Activated CD8-positive, alpha-beta memory T cell treated with anti-CD3 and anti-CD28 coated beads, Interleukin-2, amount 50 U/mL, for 48 hours (primary cell): ENCODE results near the gene GCSH.
"Not testable (repeated sequence)": the region's sequence is repeated elsewhere in the genome, so short reads cannot be mapped to it uniquely, and the experiment has no call there.

Experiments used
- DNase-seq: peaks from one replicate; pipeline ENCODE4 v3.0.0-alpha.2; 2020

Gene GCSH

DNA sequence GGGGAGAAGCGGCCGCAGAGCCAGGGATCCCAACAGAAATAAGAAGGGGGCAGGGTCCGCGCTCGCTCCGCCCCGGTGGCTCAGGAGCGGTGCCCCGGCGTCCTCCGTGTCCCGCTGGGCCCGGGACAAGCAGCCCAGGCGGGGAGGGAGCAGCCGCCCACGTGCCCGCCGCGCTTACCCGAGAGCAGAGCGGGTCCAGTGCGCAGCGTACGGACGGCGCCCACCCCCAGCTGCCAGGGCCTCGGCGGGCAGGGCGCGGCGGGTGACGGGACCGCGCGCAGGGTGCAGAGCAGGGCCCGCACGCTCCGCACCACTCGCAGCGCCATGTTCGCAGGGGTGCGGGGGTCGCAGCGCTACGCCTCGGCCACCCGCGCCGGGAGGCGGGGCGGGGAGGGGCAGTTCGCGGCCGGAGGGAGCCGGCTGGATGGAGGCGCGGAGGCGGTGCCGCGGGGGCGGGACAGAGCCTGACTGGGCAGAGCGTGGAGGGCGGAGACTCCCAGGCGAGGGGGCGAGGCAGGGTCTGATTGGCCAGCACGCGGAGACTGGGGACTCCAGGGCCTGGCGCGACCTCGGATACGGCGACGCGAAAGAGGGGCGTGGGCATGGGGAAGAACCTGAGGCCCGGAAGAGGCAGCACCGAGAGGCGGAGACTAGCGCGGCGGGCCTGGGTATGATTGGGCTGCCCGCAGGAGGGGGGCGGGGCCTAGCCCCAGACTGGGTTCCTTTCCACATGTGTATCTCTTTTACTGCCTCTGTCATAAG, at the start of gene GCSH:
GCSH (minus strand) TSS at position 443 of the 762 bp plus-strand sequence; CDS start at position 326, 117 bp downstream.
- DNase-seq = peak; percentile 97

- no peak for DNase-seq
Observed at GRCh38 chr16:81143921-81144471, 47.8 kb upstream of the GCSH start.

- DNase-seq = no peak
Observed at GRCh38 chr16:81142864-81143263, 46.7 kb upstream of the GCSH start.

- no peak for DNase-seq
Observed at GRCh38 chr16:81140930-81141780, 45.0 kb upstream of the GCSH start.

DNA sequence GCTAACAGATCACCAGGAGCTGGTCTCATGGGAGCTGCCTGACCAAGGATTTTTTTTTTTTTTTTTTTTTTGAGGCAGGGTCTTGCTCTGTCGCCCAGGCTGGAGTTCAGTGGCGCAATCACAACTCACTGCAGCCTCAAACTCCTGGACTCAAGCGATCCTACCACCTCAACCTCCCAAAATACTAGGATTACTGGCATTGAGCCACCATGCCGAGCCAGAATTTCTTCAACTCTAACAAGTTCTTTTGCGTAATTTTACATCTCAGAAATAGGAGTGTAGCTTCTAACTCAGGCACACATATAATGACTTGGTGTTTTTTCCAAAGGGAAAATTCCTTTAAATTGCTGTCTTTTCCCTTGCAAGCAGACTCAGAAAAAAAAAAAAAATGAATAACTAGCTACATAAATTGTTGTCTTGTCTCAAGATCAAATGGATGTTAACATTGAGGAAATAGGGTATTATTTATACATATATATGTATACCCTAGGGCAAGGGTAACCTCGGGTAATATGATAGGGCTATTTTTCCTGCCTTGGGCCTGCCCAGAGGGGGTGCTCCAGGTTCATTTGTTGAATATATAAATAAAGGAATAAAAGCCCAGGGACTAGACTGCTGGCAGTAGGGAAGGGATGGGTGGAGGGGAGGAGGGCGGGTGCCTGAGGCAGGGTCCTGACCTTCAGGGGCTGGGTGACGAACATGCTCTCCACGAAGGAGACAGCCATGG, 42.8 kb upstream of the GCSH start:
- DNase-seq = no peak

DNA sequence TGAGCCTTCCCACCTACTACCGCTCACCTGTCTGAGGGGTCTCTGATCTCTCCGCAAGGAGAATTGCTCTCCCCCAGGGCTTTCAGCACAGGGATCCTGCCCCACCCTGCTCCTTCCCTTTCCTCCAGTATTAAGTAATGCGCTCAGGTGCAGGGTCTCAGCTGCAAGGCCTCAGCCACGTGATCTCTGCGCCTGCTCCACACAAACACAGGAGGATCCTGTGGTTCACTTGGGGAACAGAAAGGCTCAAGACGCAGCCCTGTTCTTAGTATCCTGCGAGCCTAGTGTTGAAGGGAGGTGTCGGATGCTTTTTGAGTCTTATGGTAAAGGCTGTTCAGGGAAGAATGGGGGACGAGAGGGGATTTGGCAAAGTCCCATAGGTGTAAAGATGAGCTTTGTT, 41.6 kb upstream of the GCSH start:
- no peak for DNase-seq

GRCh38 chr16:81136390-81137335, 40.5 kb upstream of the GCSH start:
- DNase-seq = no peak

DNA sequence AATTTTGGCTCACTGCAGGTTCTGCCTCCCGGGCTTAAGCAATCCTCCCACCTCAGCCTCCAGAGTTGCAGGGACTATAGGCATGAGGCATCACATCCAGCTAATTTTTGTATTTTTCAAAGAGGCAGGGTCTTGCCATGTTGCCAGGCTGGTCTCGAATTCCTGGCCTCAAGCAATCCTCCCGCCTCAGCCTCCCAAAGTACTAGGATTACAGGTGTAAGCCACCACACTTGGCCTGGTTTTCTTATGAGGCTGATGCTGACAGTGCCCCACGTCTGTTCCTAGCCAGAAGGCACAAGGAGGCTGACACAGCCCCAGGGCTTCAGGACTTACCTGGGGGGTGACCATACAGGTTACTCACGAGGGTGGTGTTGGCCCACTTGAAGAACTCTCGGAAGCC, 33.9 kb upstream of the GCSH start:
- no peak for DNase-seq

DNA sequence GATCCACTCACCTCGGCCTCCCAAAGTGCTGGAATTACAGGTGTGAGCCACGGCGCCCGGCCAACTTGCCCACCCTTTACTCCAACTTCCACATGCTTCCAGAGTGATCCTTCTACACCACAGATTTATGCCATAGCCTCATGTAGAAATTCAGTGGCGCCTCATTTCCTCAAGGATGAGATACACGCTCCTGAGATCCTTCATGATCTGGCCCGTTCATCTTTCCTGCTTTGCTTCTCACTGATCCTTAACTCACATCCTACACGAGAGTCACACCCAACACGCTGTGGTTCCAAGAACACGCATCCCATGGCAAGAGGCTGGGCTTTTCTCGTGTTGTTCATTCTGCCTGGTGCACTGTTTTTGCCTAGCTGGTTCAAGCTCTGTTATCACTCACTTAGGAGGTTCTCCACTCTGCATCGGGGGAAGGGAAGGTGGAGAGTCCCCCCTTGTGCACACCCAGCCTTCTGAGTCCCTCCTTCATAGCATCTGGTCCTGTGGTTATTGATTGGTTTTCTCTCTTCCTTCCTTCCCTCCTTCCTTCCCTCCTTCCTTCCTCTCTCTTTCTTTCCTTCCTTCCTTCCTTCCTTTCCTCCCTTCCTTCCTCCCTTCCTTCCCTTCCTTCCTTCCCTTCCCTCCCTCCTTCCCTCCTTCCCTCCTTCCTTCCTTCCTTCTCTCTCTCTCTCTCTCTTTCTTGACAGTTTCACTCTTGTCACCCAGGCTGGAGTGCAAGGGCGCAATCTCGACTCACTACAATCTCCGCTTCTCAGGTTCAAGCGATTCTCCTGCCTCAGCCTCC, 32.7 kb upstream of the GCSH start:
- DNase-seq = no peak

DNA sequence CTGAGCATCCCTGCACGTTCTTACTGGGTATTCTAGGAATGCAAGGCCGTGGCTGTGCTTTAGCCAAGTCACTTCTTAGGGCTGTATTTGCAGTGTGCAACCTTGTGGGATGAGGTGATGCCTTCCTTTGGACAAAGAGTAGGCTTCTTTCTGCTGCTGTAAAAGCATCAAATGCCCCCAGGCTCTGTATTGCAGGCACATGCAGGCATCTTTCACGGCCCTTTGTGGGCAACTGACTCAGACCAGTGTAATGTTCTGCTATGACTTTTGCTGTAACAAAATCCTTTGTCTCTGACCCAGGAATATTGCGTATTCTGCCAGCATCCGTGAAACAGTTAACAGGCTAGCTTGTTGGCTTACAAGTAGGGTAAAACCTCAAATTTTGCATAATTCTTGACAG, 30.9 kb upstream of the GCSH start:
- DNase-seq = no peak

- DNase-seq = no peak
Observed at GRCh38 chr16:81123092-81123852, 27.1 kb upstream of the GCSH start.

- no peak for DNase-seq
Observed at GRCh38 chr16:81121474-81121990, 25.3 kb upstream of the GCSH start.

DNA sequence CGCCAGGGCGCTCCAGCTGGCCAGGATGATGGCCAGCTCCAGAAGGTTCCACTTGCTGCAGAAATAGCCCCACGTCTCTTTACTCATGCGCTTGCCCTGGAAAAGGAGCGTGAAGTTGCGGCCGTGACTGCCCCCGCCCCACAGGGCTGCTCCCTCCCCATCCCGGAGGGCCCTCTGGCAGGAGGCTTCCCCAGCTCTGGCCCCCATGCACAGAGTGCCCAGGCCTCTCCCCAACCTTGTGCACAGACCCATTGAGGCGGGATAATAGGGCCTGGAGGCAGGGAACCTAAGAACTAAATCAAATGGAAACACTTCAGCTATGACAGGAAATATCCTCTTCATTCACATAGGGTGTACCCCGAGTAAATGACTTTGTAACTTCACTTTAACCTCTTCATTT, 21.2 kb upstream of the GCSH start:
- DNase-seq = no peak

DNA sequence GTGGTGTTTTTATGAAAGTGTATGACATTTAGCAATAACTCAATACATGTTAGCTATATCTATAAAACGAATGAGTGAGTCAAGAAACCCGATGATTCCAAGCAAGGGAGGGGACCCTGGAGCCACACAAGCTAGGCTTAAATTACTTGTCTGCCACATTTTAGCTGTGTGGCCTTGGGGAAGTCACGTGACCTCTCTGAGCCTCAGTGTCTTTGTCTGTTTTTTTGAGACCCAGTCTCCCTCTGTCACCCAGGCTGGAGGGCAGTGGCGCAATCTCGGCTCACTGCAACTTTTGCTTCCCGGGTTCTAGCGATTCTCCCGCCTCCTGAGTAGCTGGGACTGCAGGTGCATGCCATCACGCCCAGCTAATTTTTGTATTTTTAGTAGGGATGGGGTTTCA, 20.1 kb upstream of the GCSH start:
- no peak for DNase-seq

DNA sequence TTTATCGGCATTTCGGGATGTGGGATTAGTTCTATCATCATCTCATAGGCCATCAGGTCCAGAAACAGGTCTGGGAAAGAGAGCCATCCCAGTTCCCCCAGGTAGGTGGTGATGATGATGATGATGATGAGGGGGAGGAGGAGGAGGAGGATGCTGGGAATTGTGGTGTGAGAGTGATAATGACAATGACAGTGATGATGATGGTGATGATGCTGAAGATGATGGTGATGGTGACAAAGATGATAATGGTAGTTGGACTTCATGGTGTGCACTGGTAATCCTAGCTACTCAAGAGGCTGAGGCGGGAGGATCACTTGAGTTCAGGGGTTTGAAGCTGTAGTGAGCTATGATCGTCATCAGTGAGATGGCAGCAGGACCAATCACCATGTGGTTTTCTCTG, 16.3 kb upstream of the GCSH start:
- no peak for DNase-seq

GRCh38 chr16:81109274-81109673, 13.1 kb upstream of the GCSH start:
- DNase-seq = not testable (repeated sequence)

- no peak for DNase-seq
Observed at GRCh38 chr16:81107511-81107910, 11.3 kb upstream of the GCSH start.

- no peak for DNase-seq
Observed at GRCh38 chr16:81106826-81107503, 10.8 kb upstream of the GCSH start.

- DNase-seq = no peak
Observed at GRCh38 chr16:81105946-81106345, 9.8 kb upstream of the GCSH start.

DNA sequence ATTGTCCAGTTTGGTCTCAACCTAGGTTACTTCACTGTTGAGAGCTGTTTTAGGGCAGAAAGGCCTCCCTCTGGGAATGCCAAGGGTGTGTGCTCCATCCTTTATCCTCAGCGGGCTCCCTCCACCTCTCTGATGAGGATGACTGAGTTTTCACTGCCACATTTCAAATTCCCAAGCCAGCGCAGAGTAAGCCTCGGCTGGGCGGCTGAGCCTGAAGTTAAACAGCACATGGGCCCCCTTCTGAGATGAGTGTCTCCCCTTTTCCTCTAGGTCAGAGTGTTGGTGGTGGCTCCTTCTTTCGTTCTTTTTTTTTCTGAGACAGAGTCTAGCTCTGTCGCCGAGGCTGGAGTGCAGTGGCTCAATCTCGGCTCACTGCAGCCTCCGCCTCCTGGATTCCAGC, 5.5 kb upstream of the GCSH start:
- DNase-seq = no peak
